ENCODE data around the gene APOL2. TPM values are rescaled to one million over a fixed set of nuclear protein-coding genes. Genes with fewer than 3 reads are reported as not detected.
"Not testable (repeated sequence)": the region's sequence is repeated elsewhere in the genome, so short reads cannot be mapped to it uniquely, and the experiment has no call there.

APOL2 gene
- total RNA-seq, 1 donor from 2014 or later = 77.2 TPM

GRCh38 chr22:36262307-36262706 lies 23.0 kb upstream of the APOL2 start:
- H3K27me3 Mint-ChIP-seq (ENCODE audit: low read depth, unreplicated experiment); H3K9me3 Mint-ChIP-seq (ENCODE audit: unreplicated experiment); H3K79me2 ChIP-seq (ENCODE audit: insufficient read depth, low read length); H3K36me3 ChIP-seq (ENCODE audit: insufficient read depth, low read length); H3K4me2 ChIP-seq (ENCODE audit: low read length); H3K4me1 ChIP-seq (ENCODE audit: insufficient read depth, low read length); H3K9ac ChIP-seq (ENCODE audit: low read length); DNase-seq (ENCODE audit: low read depth); FAIRE-seq; H2AFZ ChIP-seq (ENCODE audit: low read depth, low read length); H3K9me3 ChIP-seq (ENCODE audit: insufficient read depth, low read depth, low read length); H3K27me3 ChIP-seq (ENCODE audit: insufficient read depth, low read length); H3K27ac ChIP-seq (ENCODE audit: low read depth, low read length); H3K4me3 Mint-ChIP-seq (ENCODE audit: unreplicated experiment); H3K4me3 ChIP-seq (ENCODE audit: insufficient read depth, low read depth, low read length): not testable (repeated sequence)
- H3K36me3 Mint-ChIP-seq (ENCODE audit: low read depth, unreplicated experiment) = peaks cover 30% of the 10 kb centered on the region
- peaks cover 27% of the 10 kb centered on the region for H3K4me1 Mint-ChIP-seq (ENCODE audit: low read depth, unreplicated experiment)
- H3K27ac Mint-ChIP-seq (ENCODE audit: unreplicated experiment) = peak overlapping the region; percentile 75
- peaks cover 11% of the 10 kb centered on the region for H4K20me1 ChIP-seq (ENCODE audit: insufficient read depth, low read length)

GRCh38 chr22:36261675-36262074 lies 22.3 kb upstream of the APOL2 start:
- H3K4me3 Mint-ChIP-seq (ENCODE audit: unreplicated experiment); H3K27ac Mint-ChIP-seq (ENCODE audit: unreplicated experiment); H3K27me3 ChIP-seq (ENCODE audit: insufficient read depth, low read length); H3K79me2 ChIP-seq (ENCODE audit: insufficient read depth, low read length); H3K9ac ChIP-seq (ENCODE audit: low read length); H3K27me3 Mint-ChIP-seq (ENCODE audit: low read depth, unreplicated experiment); H2AFZ ChIP-seq (ENCODE audit: low read depth, low read length); FAIRE-seq; H3K27ac ChIP-seq (ENCODE audit: low read depth, low read length); H3K36me3 ChIP-seq (ENCODE audit: insufficient read depth, low read length); DNase-seq (ENCODE audit: low read depth); H3K9me3 Mint-ChIP-seq (ENCODE audit: unreplicated experiment); H3K4me2 ChIP-seq (ENCODE audit: low read length); H3K4me1 ChIP-seq (ENCODE audit: insufficient read depth, low read length); H3K4me3 ChIP-seq (ENCODE audit: insufficient read depth, low read depth, low read length); H3K9me3 ChIP-seq (ENCODE audit: insufficient read depth, low read depth, low read length): not testable (repeated sequence)
- Mint-ChIP-seq H3K36me3 (ENCODE audit: low read depth, unreplicated experiment) (peaks cover 23% of the 10 kb centered on the region), H3K4me1 (ENCODE audit: low read depth, unreplicated experiment) (peaks cover 27% of the 10 kb centered on the region)
- peaks cover 11% of the 10 kb centered on the region for H4K20me1 ChIP-seq (ENCODE audit: insufficient read depth, low read length)

GRCh38 chr22:36259615-36260300 lies 20.4 kb upstream of the APOL2 start:
- Mint-ChIP-seq H3K4me3 (ENCODE audit: unreplicated experiment) (no peak overlapping the region), H3K9me3 (ENCODE audit: unreplicated experiment) (no peaks in the 10 kb centered on the region), H3K27me3 (ENCODE audit: low read depth, unreplicated experiment) (peaks cover 3% of the 10 kb centered on the region), H3K4me1 (ENCODE audit: low read depth, unreplicated experiment) (peaks cover 27% of the 10 kb centered on the region), H3K27ac (ENCODE audit: unreplicated experiment) (peak overlapping the region; percentile 66), H3K36me3 (ENCODE audit: low read depth, unreplicated experiment) (peaks cover 16% of the 10 kb centered on the region)
- Histone ChIP-seq H3K4me3 (ENCODE audit: insufficient read depth, low read depth, low read length) (no peak overlapping the region), H3K36me3 (ENCODE audit: insufficient read depth, low read length) (no peaks in the 10 kb centered on the region), H3K79me2 (ENCODE audit: insufficient read depth, low read length) (no peaks in the 10 kb centered on the region), H3K27ac (ENCODE audit: low read depth, low read length) (no peak overlapping the region), H3K27me3 (ENCODE audit: insufficient read depth, low read length) (no peaks in the 10 kb centered on the region), H3K9me3 (ENCODE audit: insufficient read depth, low read depth, low read length) (no peaks in the 10 kb centered on the region), H3K4me2 (ENCODE audit: low read length) (peak overlapping the region; percentile 37), H4K20me1 (ENCODE audit: insufficient read depth, low read length) (peaks cover 6% of the 10 kb centered on the region), H2AFZ (ENCODE audit: low read depth, low read length) (no peak overlapping the region), H3K4me1 (ENCODE audit: insufficient read depth, low read length) (peaks cover 8% of the 10 kb centered on the region), H3K9ac (ENCODE audit: low read length) (no peak overlapping the region)
- DNase-seq (ENCODE audit: low read depth) (no peak), FAIRE-seq (no peak)
- TF ChIP-seq EZH2 (IDR thresholded peaks at IDR 0.05; ENCODE audit: insufficient read depth, low read length) = no peak
- TF ChIP-seq CTCF (IDR thresholded peaks at IDR 0.05; ENCODE audit: insufficient read depth, low read depth, low read length) = no peak

Data from astrocyte (in vitro differentiated cells and primary cell).